ENCODE measurements around the gene DOC2B. TPM values are rescaled to one million over a fixed set of nuclear protein-coding genes. Genes with fewer than 3 reads are reported as not detected.

Gene DOC2B
- total RNA-seq, 4 donors from 2014 or later = 2.0 to 8.7 (median 5.2) TPM

- 54 to 66% methylated on average over 19 to 31 of the region's 31 CpGs for WGBS, 2 donors
These were observed 12.7 kb upstream of the DOC2B start for GRCh38 chr17:193841-194806.

GRCh38 chr17:193426-193810 is 12.0 kb upstream of the DOC2B start:
- DNase-seq (ENCODE audit: low spot score in 2 of 2) = no peak
- TF ChIP-seq POLR2A (IDR thresholded peaks at IDR 0.05) = no peak
- no peak for TF ChIP-seq CTCF (IDR thresholded peaks at IDR 0.05)
- H3K4me3 ChIP-seq (ENCODE audit: low read depth, poor library complexity, severe bottlenecking) = no peak overlapping the region
- intact Hi-C loops (cut with DNase I; ENCODE audit: low total_unique reads) = no loop called here
- 93 to 98% methylated on average over 8 of the region's 8 CpGs for WGBS, 2 donors

More at GRCh38 chr17:193841-194806, 12.7 kb upstream of the DOC2B start:
- DNase-seq (ENCODE audit: low spot score in 2 of 2) = no peak
- intact Hi-C loops (cut with DNase I; ENCODE audit: low total_unique reads) = no loop called here
- H3K4me3 ChIP-seq (ENCODE audit: low read depth, poor library complexity, severe bottlenecking) = no peak overlapping the region
- TF ChIP-seq POLR2A (IDR thresholded peaks at IDR 0.05) (no peak), CTCF (IDR thresholded peaks at IDR 0.05) (no peak)

GRCh38 chr17:192666-193425 is 11.4 kb upstream of the DOC2B start:
- H3K4me3 ChIP-seq (ENCODE audit: low read depth, poor library complexity, severe bottlenecking) = no peak overlapping the region
- intact Hi-C loops (cut with DNase I; ENCODE audit: low total_unique reads) = no loop called here
- TF ChIP-seq CTCF (IDR thresholded peaks at IDR 0.05) (no peak), POLR2A (IDR thresholded peaks at IDR 0.05) (no peak)
- 67 to 85% methylated on average over 8 to 12 of the region's 21 CpGs for WGBS, 2 donors
- DNase-seq (ENCODE audit: low spot score in 2 of 2) = no peak

- DNase-seq (ENCODE audit: low spot score in 2 of 2) = no peak
- intact Hi-C loops (cut with DNase I; ENCODE audit: low total_unique reads) = no loop called here
- no peak overlapping the region for H3K4me3 ChIP-seq (ENCODE audit: low read depth, poor library complexity, severe bottlenecking)
- TF ChIP-seq CTCF (IDR thresholded peaks at IDR 0.05) = no peak
- no peak for TF ChIP-seq POLR2A (IDR thresholded peaks at IDR 0.05)
- 88 to 89% methylated on average over 7 of the region's 7 CpGs for WGBS, 2 donors
These were observed 8.0 kb upstream of the DOC2B start for GRCh38 chr17:189444-189843.

- no peak for TF ChIP-seq POLR2A (IDR thresholded peaks at IDR 0.05)
- no peak for TF ChIP-seq CTCF (IDR thresholded peaks at IDR 0.05)
- DNase-seq (ENCODE audit: low spot score in 2 of 2) = no peak
- 59 to 77% methylated on average over 2 of the region's 2 CpGs for WGBS, 2 donors
- H3K4me3 ChIP-seq (ENCODE audit: low read depth, poor library complexity, severe bottlenecking) = no peak overlapping the region
- intact Hi-C loops (cut with DNase I; ENCODE audit: low total_unique reads) = no loop called here
These were observed 5.7 kb upstream of the DOC2B start for GRCh38 chr17:187130-187529.

All from lower leg skin (tissue), 4 donors.